Uterus (tissue), 4 donors: Measurements from ENCODE around the gene MICALL1. TPM values are rescaled to one million over a fixed set of nuclear protein-coding genes. Genes with fewer than 3 reads are reported as not detected.

ENCODE experiments used
- DNase-seq, 2 donors: peaks; one replicate each; pipeline ENCODE4 v3.0.0-alpha.2; 2019 to 2020
- H3K27ac ChIP-seq, 2 donors: fragments of 200-600 bp; sonication (generic); 1 replicate in 1 of 2; 2 replicates in 1 of 2; pipeline ENCODE4 v1.5.1; 2016 to 2018
- H3K27me3 ChIP-seq, 2 donors: fragments of 200-600 bp; sonication (generic); one replicate each; pipeline ENCODE4 v1.5.1; 2018 to 2019; ENCODE audit warnings: control low read depth in 1 of 2
- H3K36me3 ChIP-seq, 2 donors: fragments of 200-600 bp; sonication (generic); one replicate each; pipeline ENCODE4 v1.5.1; 2019; ENCODE audit warnings: control low read depth in 1 of 2
- H3K4me1 ChIP-seq, 2 donors: fragments of 200-600 bp; sonication (generic); one replicate each; pipeline ENCODE4 v1.5.1; 2018 to 2019; ENCODE audit warnings: control low read depth in 1 of 2
- H3K4me3 ChIP-seq, 2 donors: fragments of 200-600 bp; sonication (generic); 1 replicate in 1 of 2; 2 replicates in 1 of 2; pipeline ENCODE4 v1.5.1; 2018 to 2019; ENCODE audit warnings: mild to moderate bottlenecking in 1 of 2
- H3K9me3 ChIP-seq, 2 donors: fragments of 200-600 bp; sonication (generic); one replicate each; pipeline ENCODE4 v1.5.1; 2019; ENCODE audit warnings: control low read depth in 1 of 2
- CTCF ChIP-seq, 4 experiments: fragments of 200-600 bp in 2 of 4; fragments of 450-650 bp in 2 of 4; sonication (generic) in 2 of 4; IDR thresholded peaks; one replicate each; pipeline ENCODE4 v1.5.1; 2016 to 2019; ENCODE audit warnings: antibody characterized with exemption in 4 of 4, mild to moderate bottlenecking in 2 of 4, moderate library complexity in 1 of 4
- POLR2A ChIP-seq, 2 donors: fragments of 450-650 bp; IDR thresholded peaks; one replicate each; pipeline ENCODE4 v1.6.1; 2016; ENCODE audit warnings: antibody characterized with exemption in 2 of 2, mild to moderate bottlenecking in 1 of 2, moderate library complexity in 1 of 2
- intact Hi-C: fragments of 100-400 bp; cut with DNase I; formaldehyde crosslinking; loops from one replicate; pipeline ENCODE4 v1.15.1; 2023; ENCODE audit warnings: low total_unique reads
- total RNA-seq, 4 donors: library from RNA; depleted of rRNA in 3 of 4; stranded (reverse); fragments of >200 nt in 3 of 4; gene quantifications; one replicate each; pipeline versions ENCODE4 v1.1.0 to v1.2.4, GENCODE V29; 2014 to 2023
- donor health status: DM: yes; HTN: yes; CAD: no.

The MICALL1 gene
- total RNA-seq, 4 donors from 2014 or later: 7.4 to 96.6 (median 46.6) TPM

DNA sequence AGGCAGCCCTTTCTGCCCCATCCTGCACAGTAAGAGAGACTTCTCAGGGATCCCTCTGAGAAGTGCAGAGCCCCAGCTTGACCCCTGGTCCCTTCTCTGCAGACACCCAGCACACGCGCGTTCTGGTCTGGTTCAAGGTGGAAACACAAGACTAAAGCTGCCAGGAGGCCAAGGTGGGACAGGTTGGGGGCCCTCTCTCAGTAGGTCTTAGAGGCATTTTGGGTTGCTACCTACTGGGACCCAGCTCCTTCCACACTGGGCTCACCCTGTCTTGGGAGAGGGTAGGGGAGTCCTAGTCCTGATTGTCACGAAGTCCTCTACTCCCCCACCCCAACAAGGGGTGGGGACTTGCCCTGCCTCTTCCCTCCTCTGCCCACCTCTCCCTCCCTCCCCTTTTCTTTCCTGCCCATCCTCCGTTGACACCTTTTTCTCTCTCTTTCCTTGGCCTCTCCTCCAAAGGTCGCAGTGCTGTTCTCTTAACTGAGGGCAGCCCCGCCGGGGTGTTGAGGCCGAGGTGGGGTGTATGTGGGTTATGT is 79.0 kb downstream of the MICALL1 start:
- no peak for DNase-seq
- Histone ChIP-seq H3K36me3 (no peaks in the 10 kb centered on the region), H3K27ac (no peak overlapping the region), H3K4me3 (no peak overlapping the region), H3K27me3 (no peaks in the 10 kb centered on the region), H3K4me1 (no peaks in the 10 kb centered on the region), H3K9me3 (no peaks in the 10 kb centered on the region)
- intact Hi-C loops: no loop called here
- no peak for TF ChIP-seq POLR2A (IDR thresholded peaks at IDR 0.05)
- no peak for TF ChIP-seq CTCF (IDR thresholded peaks at IDR 0.05)

DNA sequence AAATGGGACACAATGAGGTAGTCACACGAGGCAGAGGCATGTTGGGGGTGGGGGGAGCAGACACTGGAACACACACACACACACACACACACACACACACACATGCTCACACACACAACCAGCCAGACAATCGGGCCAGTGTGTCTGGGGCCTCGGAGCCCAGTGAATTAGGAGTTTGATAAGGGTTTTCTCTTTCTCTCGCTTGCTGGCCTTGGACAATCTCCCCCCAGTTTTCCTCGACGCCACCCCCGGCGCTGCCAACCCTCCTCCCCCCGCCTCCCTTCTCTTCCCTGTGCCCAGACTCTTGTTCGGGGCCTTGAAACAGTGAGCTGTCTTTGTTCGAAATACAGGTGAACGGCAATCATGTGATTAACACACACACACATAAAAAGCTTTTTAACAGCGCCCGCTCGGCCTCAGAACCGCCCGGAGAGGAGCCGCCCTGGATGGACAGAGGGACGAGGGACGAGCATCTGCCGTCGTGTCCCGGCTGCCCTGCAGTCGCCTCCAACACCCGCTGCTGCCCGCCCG is 79.7 kb downstream of the MICALL1 start:
- intact Hi-C loops: no loop called here
- Histone ChIP-seq H3K9me3 (no peaks in the 10 kb centered on the region), H3K27me3 (no peaks in the 10 kb centered on the region), H3K4me1 (no peaks in the 10 kb centered on the region), H3K27ac (no peak overlapping the region), H3K4me3 (no peak overlapping the region), H3K36me3 (no peaks in the 10 kb centered on the region)
- no peak for DNase-seq
- TF ChIP-seq POLR2A (IDR thresholded peaks at IDR 0.05): no peak
- no peak for TF ChIP-seq CTCF (IDR thresholded peaks at IDR 0.05)

GRCh38 chr22:37986371-37986770 is 80.3 kb downstream of the MICALL1 start:
- Histone ChIP-seq H3K4me3 (no peak overlapping the region), H3K27me3 (no peaks in the 10 kb centered on the region), H3K27ac (no peak overlapping the region), H3K4me1 (no peaks in the 10 kb centered on the region), H3K9me3 (no peaks in the 10 kb centered on the region), H3K36me3 (no peaks in the 10 kb centered on the region)
- no peak for DNase-seq
- intact Hi-C loops: no loop called here
- no peak for TF ChIP-seq POLR2A (IDR thresholded peaks at IDR 0.05)
- TF ChIP-seq CTCF (IDR thresholded peaks at IDR 0.05): no peak

- no peak for DNase-seq
- Histone ChIP-seq H3K27ac (no peak overlapping the region), H3K4me1 (no peaks in the 10 kb centered on the region), H3K4me3 (no peak overlapping the region), H3K36me3 (no peaks in the 10 kb centered on the region), H3K27me3 (no peaks in the 10 kb centered on the region), H3K9me3 (no peaks in the 10 kb centered on the region)
- intact Hi-C loops: no loop called here
- TF ChIP-seq POLR2A (IDR thresholded peaks at IDR 0.05): no peak
- no peak for TF ChIP-seq CTCF (IDR thresholded peaks at IDR 0.05)
Measured at GRCh38 chr22:37989146-37990045, 83.3 kb downstream of the MICALL1 start.

DNA sequence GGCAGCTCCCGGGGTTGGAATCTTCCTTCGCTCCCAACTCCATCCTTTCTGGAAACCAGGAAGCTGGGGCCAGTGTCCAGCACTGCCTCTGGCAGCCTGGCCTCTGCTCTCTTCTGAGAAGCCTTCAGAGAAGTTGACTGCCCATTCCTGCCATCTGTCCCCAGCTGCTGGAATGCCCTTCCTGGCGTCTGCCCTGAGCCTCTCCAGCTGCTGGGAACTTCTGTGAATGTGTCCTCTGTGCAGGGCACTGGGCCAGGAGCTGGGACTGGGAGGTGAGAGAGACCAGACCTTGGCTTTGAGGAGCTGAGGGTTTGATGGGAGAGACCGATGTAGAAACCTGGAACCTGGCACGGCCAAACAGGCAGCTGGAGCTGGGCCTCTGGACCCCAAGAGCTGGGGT is 84.2 kb downstream of the MICALL1 start:
- Histone ChIP-seq H3K9me3 (no peaks in the 10 kb centered on the region), H3K36me3 (no peaks in the 10 kb centered on the region), H3K4me1 (no peaks in the 10 kb centered on the region), H3K4me3 (no peak overlapping the region), H3K27me3 (no peaks in the 10 kb centered on the region), H3K27ac (no peak overlapping the region)
- TF ChIP-seq POLR2A (IDR thresholded peaks at IDR 0.05) (no peak), CTCF (IDR thresholded peaks at IDR 0.05) (no peak)
- DNase-seq: no peak
- intact Hi-C loops: no loop called here
